B cell (primary cell): Measurements from ENCODE around the gene CYP4F11. TPM values are rescaled to one million over a fixed set of nuclear protein-coding genes. Genes with fewer than 3 reads are reported as not detected.
"Not testable (repeated sequence)": the region's sequence is repeated elsewhere in the genome, so short reads cannot be mapped to it uniquely, and the experiment has no call there.

Experiments
- ATAC-seq: fragments of 200-7000 bp; cut with Tn5 transposase; one replicate; pipeline ENCODE4 v1.10.0; 2021; ENCODE audit warnings: low read depth, mild to moderate bottlenecking, moderate number of reproducible peaks, moderate library complexity
- CTCF ChIA-PET: fragments of 350-600 bp; sonication (Branson Sonifier 250); formaldehyde crosslinking; loops from one replicate; lab custom pipeline; 2021; ENCODE audit warnings: antibody characterized with exemption, inconsistent platforms; lab: Charles Lee
- POLR2A ChIA-PET: fragments of 350-600 bp; sonication (Branson Sonifier 250); formaldehyde crosslinking; loops from one replicate; lab custom pipeline; 2021; ENCODE audit warnings: antibody characterized with exemption; lab: Charles Lee
- DNase-seq: peaks from one replicate; pipeline ENCODE4 v3.0.0; 2013
- H2AFZ ChIP-seq: 2 replicates; pipeline ENCODE4 v1.6.1; 2012; ENCODE audit warnings: mild to moderate bottlenecking, low read depth, low read length; ENCODE audit not compliant: insufficient read depth, poor library complexity, severe bottlenecking
- H3K27ac ChIP-seq, 2 donors: 1 replicate in 1 of 2; 2 replicates in 1 of 2; pipeline ENCODE4 v1.5.1; 2012 to 2013; ENCODE audit warnings: low read length in 2 of 2, mild to moderate bottlenecking in 2 of 2, moderate library complexity in 1 of 2
- H3K27me3 ChIP-seq, 4 experiments: fragments of 200-600 bp in 1 of 4; sonication (generic) in 1 of 4; replicated peaks in 1 of 4; 1 replicate in 2 of 4; 2 replicates in 2 of 4; pipeline versions ENCODE4 v1.6.1 to v1.7.0; 2013 to 2016; ENCODE audit warnings: low read length in 3 of 4, mild to moderate bottlenecking in 2 of 4, mixed read lengths in 1 of 4, moderate library complexity in 1 of 4; ENCODE audit not compliant: insufficient read depth in 4 of 4, control insufficient read depth in 3 of 4; ENCODE audit errors: control extremely low read depth in 1 of 4
- H3K36me3 ChIP-seq, 2 experiments: replicated peaks in 1 of 2; 1 replicate in 1 of 2; 2 replicates in 1 of 2; pipeline versions ENCODE4 v1.6.1 to v1.7.1; 2013; ENCODE audit warnings: low read length in 1 of 2; ENCODE audit not compliant: insufficient read depth in 2 of 2, control insufficient read depth in 1 of 2; ENCODE audit errors: control extremely low read depth in 1 of 2, extremely low read depth in 1 of 2
- H3K4me1 ChIP-seq, 2 donors: fragments of 200-600 bp in 1 of 2; sonication (generic) in 1 of 2; 1 replicate in 1 of 2; 2 replicates in 1 of 2; pipeline versions ENCODE4 v1.5.1 to v1.6.1; 2013 to 2017; ENCODE audit warnings: low read length in 2 of 2; ENCODE audit not compliant: control insufficient read depth in 2 of 2, insufficient read depth in 2 of 2
- H3K4me2 ChIP-seq: replicated peaks from 2 replicates; pipeline ENCODE3; 2012; ENCODE audit warnings: mild to moderate bottlenecking, low read depth, low read length; ENCODE audit not compliant: poor library complexity, severe bottlenecking
- H3K4me3 ChIP-seq, 5 experiments: fragments of 200-600 bp in 1 of 5; sonication (generic) in 1 of 5; 1 replicate in 3 of 5; 2 replicates in 2 of 5; pipeline versions ENCODE4 v1.5.1 to v1.7.0; 2011 to 2016; ENCODE audit warnings: low read length in 4 of 5, mild to moderate bottlenecking in 4 of 5, low read depth in 2 of 5, control low read depth in 1 of 5, moderate library complexity in 1 of 5; ENCODE audit not compliant: insufficient read depth in 1 of 5; ENCODE audit errors: control extremely low read depth in 1 of 5, extremely low read depth in 1 of 5
- H3K79me2 ChIP-seq: fragments of 200-600 bp; sonication (generic); one replicate; pipeline ENCODE4 v1.6.0; 2016; ENCODE audit warnings: low read length; ENCODE audit not compliant: control insufficient read depth, insufficient read depth
- H3K9ac ChIP-seq: fragments of 200-600 bp; sonication (generic); 2 replicates; pipeline ENCODE4 v1.6.1; 2017; ENCODE audit warnings: mild to moderate bottlenecking, low read length, moderate library complexity
- H3K9me3 ChIP-seq, 3 donors: one replicate each; pipeline versions ENCODE4 v1.6.1 to v1.7.1; 2013; ENCODE audit warnings: low read length in 2 of 3; ENCODE audit not compliant: control insufficient read depth in 2 of 3, insufficient read depth in 1 of 3; ENCODE audit errors: control extremely low read depth in 1 of 3
- H4K20me1 ChIP-seq: 2 replicates; pipeline ENCODE4 v1.6.0; 2012; ENCODE audit warnings: mild to moderate bottlenecking, low read length; ENCODE audit not compliant: insufficient read depth, control insufficient read depth, poor library complexity, severe bottlenecking
- H3K27ac Mint-ChIP-seq: one replicate; pipeline ENCODE4 v1.8.0; 2021; ENCODE audit warnings: mixed read lengths
- H3K27me3 Mint-ChIP-seq: one replicate; pipeline ENCODE4 v1.8.0; 2021; ENCODE audit warnings: mixed read lengths
- H3K4me1 Mint-ChIP-seq: one replicate; pipeline ENCODE4 v1.8.0; 2021; ENCODE audit warnings: mixed read lengths
- H3K4me3 Mint-ChIP-seq: one replicate; pipeline ENCODE4 v1.8.0; 2021; ENCODE audit warnings: mixed read lengths
- H3K9me3 Mint-ChIP-seq: one replicate; pipeline ENCODE4 v1.8.0; 2022; ENCODE audit warnings: mixed read lengths; ENCODE audit not compliant: insufficient read depth
- EZH2 ChIP-seq: IDR thresholded peaks from 2 replicates; pipeline ENCODE4 v1.6.1; 2012; ENCODE audit warnings: borderline replicate concordance, low read depth, mild to moderate bottlenecking, moderate library complexity, low read length; ENCODE audit not compliant: insufficient read depth, poor library complexity, severe bottlenecking
- whole genome bisulfite sequencing: methylation state at CpG from one replicate; pipeline ENCODE4 v1.1.5; 2013; ENCODE audit warnings: missing lambda C conversion rate; ENCODE audit not compliant: insufficient coverage; 5-methylcytosine and 5-hydroxymethylcytosine counted together
- intact Hi-C: fragments of 100-400 bp; cut with micrococcal nuclease; formaldehyde crosslinking; loops from one replicate; pipeline ENCODE4 v1.10.0; 2022
- polyA plus RNA-seq: library from polyadenylated mRNA; depleted of rRNA; stranded (reverse); fragments of >200 nt; gene quantifications from 2 replicates; pipeline ENCODE4 v1.2.3, GENCODE V29; 2012
- total RNA-seq, 2 donors: library from RNA; stranded (reverse); fragments of 120-200 nt in 1 of 2; gene quantifications; 1 replicate in 1 of 2; 2 replicates in 1 of 2; pipeline versions ENCODE4 v1.2.3 to v1.2.4, GENCODE V29; 2013 to 2022
- TF ChIP-seq, protein P1 (sequence below): fragments of 200-600 bp; IDR thresholded peaks from one replicate; pipeline ENCODE4 v1.8.0; 2022; ENCODE audit warnings: antibody characterized with exemption, mild to moderate bottlenecking

The CYP4F11 gene
- total and polyA plus RNA-seq, 2 donors (not counting 1 experiment from before 2014, with no cell fraction given), result not detected

- peaks cover 42% of the 10 kb centered on the region for H3K27me3 Mint-ChIP-seq
- H3K27ac ChIP-seq, H4K20me1 ChIP-seq, H3K36me3 ChIP-seq, H3K4me1 Mint-ChIP-seq, H3K27me3 ChIP-seq, H2AFZ ChIP-seq, H3K4me3 Mint-ChIP-seq, DNase-seq, H3K9ac ChIP-seq, intact Hi-C loops, H3K9me3 ChIP-seq, CTCF ChIA-PET, H3K27ac Mint-ChIP-seq, H3K4me3 ChIP-seq, H3K4me2 ChIP-seq, ATAC-seq, POLR2A ChIA-PET, H3K79me2 ChIP-seq, H3K4me1 ChIP-seq, H3K9me3 Mint-ChIP-seq: not testable (repeated sequence)
- TF ChIP-seq, protein P1, sequence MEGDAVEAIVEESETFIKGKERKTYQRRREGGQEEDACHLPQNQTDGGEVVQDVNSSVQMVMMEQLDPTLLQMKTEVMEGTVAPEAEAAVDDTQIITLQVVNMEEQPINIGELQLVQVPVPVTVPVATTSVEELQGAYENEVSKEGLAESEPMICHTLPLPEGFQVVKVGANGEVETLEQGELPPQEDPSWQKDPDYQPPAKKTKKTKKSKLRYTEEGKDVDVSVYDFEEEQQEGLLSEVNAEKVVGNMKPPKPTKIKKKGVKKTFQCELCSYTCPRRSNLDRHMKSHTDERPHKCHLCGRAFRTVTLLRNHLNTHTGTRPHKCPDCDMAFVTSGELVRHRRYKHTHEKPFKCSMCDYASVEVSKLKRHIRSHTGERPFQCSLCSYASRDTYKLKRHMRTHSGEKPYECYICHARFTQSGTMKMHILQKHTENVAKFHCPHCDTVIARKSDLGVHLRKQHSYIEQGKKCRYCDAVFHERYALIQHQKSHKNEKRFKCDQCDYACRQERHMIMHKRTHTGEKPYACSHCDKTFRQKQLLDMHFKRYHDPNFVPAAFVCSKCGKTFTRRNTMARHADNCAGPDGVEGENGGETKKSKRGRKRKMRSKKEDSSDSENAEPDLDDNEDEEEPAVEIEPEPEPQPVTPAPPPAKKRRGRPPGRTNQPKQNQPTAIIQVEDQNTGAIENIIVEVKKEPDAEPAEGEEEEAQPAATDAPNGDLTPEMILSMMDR, result peak; percentile 37
These were observed 37.7 kb upstream of the CYP4F11 start for GRCh38 chr19:15972043-15972442.

DNA sequence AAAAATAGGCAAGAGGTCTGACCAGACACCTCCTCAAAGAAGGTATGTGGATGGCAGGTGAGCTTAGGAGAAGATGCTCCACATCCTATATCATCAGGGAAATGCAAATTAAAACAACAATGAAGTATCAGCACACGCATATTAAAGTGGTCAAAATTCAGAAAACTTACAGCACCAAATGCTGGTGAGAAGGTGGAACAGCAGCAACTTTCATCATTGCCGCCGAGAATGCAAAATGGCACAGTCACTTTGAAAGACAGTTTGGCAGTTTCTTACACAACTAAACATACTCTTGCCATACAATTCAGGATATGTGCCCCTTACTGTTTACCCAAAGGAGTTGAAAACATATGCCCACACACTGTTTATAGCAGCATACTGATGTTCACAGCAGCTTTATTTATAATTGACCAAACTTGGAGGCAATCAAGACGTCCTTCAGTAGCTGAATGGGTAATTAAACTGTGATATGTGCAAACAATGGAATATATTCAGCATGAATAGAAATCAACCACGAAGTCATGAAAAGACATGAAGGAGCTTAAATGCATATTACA is 37.0 kb upstream of the CYP4F11 start:
- Mint-ChIP-seq H3K9me3 (peaks cover 4% of the 10 kb centered on the region), H3K27ac (no peak overlapping the region), H3K4me1 (no peaks in the 10 kb centered on the region), H3K4me3 (no peak overlapping the region), H3K27me3 (peaks cover 43% of the 10 kb centered on the region)
- ChIA-PET POLR2A (no interaction called here), CTCF (no interaction called here)
- no peaks in the 10 kb centered on the region for H3K9me3 ChIP-seq
- H3K27me3 ChIP-seq, result peaks cover 0 to 2% (median 0%) of the 10 kb centered on the region in 4 experiments
- H4K20me1 ChIP-seq, result no peaks in the 10 kb centered on the region
- ATAC-seq (no peak), DNase-seq (no peak)
- no peak overlapping the region for H2AFZ ChIP-seq
- intact Hi-C loops, result no loop called here
- no peak for TF ChIP-seq EZH2
- TF ChIP-seq, protein P1, result no peak
- no peaks in the 10 kb centered on the region for H3K4me1 ChIP-seq
- no peaks in the 10 kb centered on the region for H3K36me3 ChIP-seq
- no peaks in the 10 kb centered on the region for H3K79me2 ChIP-seq
- H3K4me3 ChIP-seq, result no peak overlapping the region
- H3K4me2 ChIP-seq, result no peak overlapping the region
- H3K27ac ChIP-seq, result no peak overlapping the region
- WGBS, result 40% methylated on average over 3 of the region's 5 CpGs
- H3K9ac ChIP-seq, result no peak overlapping the region
